HG02610 (cell line): ENCODE results near the gene C10orf53.
"Not testable (repeated sequence)": the region's sequence is repeated elsewhere in the genome, so short reads cannot be mapped to it uniquely, and the experiment has no call there.

Experiments used
- ATAC-seq: cut with Tn5 transposase; IDR thresholded peaks from one replicate; pipeline ENCODE4 v1.9.1; 2021; ENCODE audit warnings: mild to moderate bottlenecking, moderate library complexity; ENCODE audit not compliant: unreplicated experiment

The C10orf53 gene

GRCh38 chr10:49652421-49653272, 26.8 kb upstream of the C10orf53 start:
- ATAC-seq, result no peak

- ATAC-seq, result no peak
These were observed 26.1 kb upstream of the C10orf53 start for GRCh38 chr10:49653273-49653929.

GRCh38 chr10:49654036-49654693, 25.3 kb upstream of the C10orf53 start:
- ATAC-seq, result no peak

GRCh38 chr10:49655099-49655498, 24.4 kb upstream of the C10orf53 start:
- ATAC-seq, result no peak

- no peak for ATAC-seq
These were observed 22.5 kb upstream of the C10orf53 start for GRCh38 chr10:49656845-49657493.

- ATAC-seq, result no peak
These were observed 21.8 kb upstream of the C10orf53 start for GRCh38 chr10:49657606-49658005.

- no peak for ATAC-seq
These were observed 18.2 kb upstream of the C10orf53 start for GRCh38 chr10:49661140-49661856.

GRCh38 chr10:49662169-49662830, 17.2 kb upstream of the C10orf53 start:
- ATAC-seq, result no peak

- ATAC-seq, result no peak
These were observed 15.9 kb upstream of the C10orf53 start for GRCh38 chr10:49663596-49663995.

GRCh38 chr10:49664006-49664841, 15.2 kb upstream of the C10orf53 start:
- no peak for ATAC-seq

- ATAC-seq, result no peak
These were observed 14.6 kb upstream of the C10orf53 start for GRCh38 chr10:49664842-49665355.

GRCh38 chr10:49666054-49666615, 13.3 kb upstream of the C10orf53 start:
- no peak for ATAC-seq

- ATAC-seq, result no peak
These were observed 12.8 kb upstream of the C10orf53 start for GRCh38 chr10:49666685-49667084.

- ATAC-seq, result no peak
These were observed 11.5 kb upstream of the C10orf53 start for GRCh38 chr10:49667991-49668390.

GRCh38 chr10:49668684-49669083, 10.8 kb upstream of the C10orf53 start:
- no peak for ATAC-seq

- no peak for ATAC-seq
These were observed 498 bp upstream of the C10orf53 start for GRCh38 chr10:49678827-49679479.

GRCh38 chr10:49682449-49682848, 3.0 kb downstream of the C10orf53 start:
- not testable (repeated sequence) for ATAC-seq

GRCh38 chr10:49682879-49683278, 3.4 kb downstream of the C10orf53 start:
- no peak for ATAC-seq
